GM12864 (cell line): ENCODE data around the gene BCR.

Experiments
- DNase-seq: peaks from one replicate; pipeline ENCODE4 v3.0.0-alpha.2; 2011; ENCODE audit warnings: low read depth
- H3K4me3 ChIP-seq: 2 replicates; pipeline ENCODE4 v1.5.1; 2011; ENCODE audit warnings: mild to moderate bottlenecking, low read depth, low read length, control low read depth
- CTCF ChIP-seq: IDR thresholded peaks from 2 replicates; pipeline ENCODE4 v1.5.1; 2011; ENCODE audit warnings: low read depth, mild to moderate bottlenecking, moderate library complexity, low read length, control low read depth, inconsistent platforms; ENCODE audit errors: missing control alignments

Gene BCR

GRCh38 chr22:23190526-23190925 lies 10.2 kb downstream of the BCR start:
- no peak for TF ChIP-seq CTCF
- no peak for DNase-seq
- H3K4me3 ChIP-seq, result no peak overlapping the region

- H3K4me3 ChIP-seq, result no peak overlapping the region
- no peak for TF ChIP-seq CTCF
- DNase-seq, result no peak
These were observed 11.8 kb downstream of the BCR start for GRCh38 chr22:23192133-23192532.

GRCh38 chr22:23192558-23192957 lies 12.2 kb downstream of the BCR start:
- no peak for DNase-seq
- H3K4me3 ChIP-seq, result no peak overlapping the region
- no peak for TF ChIP-seq CTCF

GRCh38 chr22:23193196-23193827 lies 13.0 kb downstream of the BCR start:
- H3K4me3 ChIP-seq, result no peak overlapping the region
- TF ChIP-seq CTCF, result no peak
- no peak for DNase-seq

GRCh38 chr22:23193882-23194281 lies 13.6 kb downstream of the BCR start:
- no peak for TF ChIP-seq CTCF
- DNase-seq, result no peak
- H3K4me3 ChIP-seq, result no peak overlapping the region

- no peak overlapping the region for H3K4me3 ChIP-seq
- TF ChIP-seq CTCF, result no peak
- no peak for DNase-seq
These were observed 15.9 kb downstream of the BCR start for GRCh38 chr22:23196165-23196564.

GRCh38 chr22:23197836-23198235 lies 17.5 kb downstream of the BCR start:
- no peak overlapping the region for H3K4me3 ChIP-seq
- no peak for TF ChIP-seq CTCF
- DNase-seq, result no peak
